Subcutaneous adipose tissue (tissue), 4 donors: ENCODE results near the gene MYOZ1. TPM values are rescaled to one million over a fixed set of nuclear protein-coding genes. Genes with fewer than 3 reads are reported as not detected.

Experiments
- CTCF ChIP-seq: fragments of 450-650 bp; IDR thresholded peaks from one replicate; pipeline ENCODE4 v1.5.1; 2016; ENCODE audit warnings: low read depth, mild to moderate bottlenecking, control low read depth, antibody characterized with exemption, moderate library complexity
- total RNA-seq, 4 donors: library from RNA; depleted of rRNA; stranded (reverse); fragments of >200 nt; gene quantifications; one replicate each; pipeline ENCODE4 v1.1.0, GENCODE V29; 2016

Gene MYOZ1
- total RNA-seq, 4 donors from 2014 or later, result 0.44 to 4.9 TPM; not detected in 2

- TF ChIP-seq CTCF, result no peak
Measured at GRCh38 chr10:73601486-73601921, 39.8 kb downstream of the MYOZ1 start.

- no peak for TF ChIP-seq CTCF
Measured at GRCh38 chr10:73597346-73597745, 43.9 kb downstream of the MYOZ1 start.

GRCh38 chr10:73593812-73594211 is 47.5 kb downstream of the MYOZ1 start:
- no peak for TF ChIP-seq CTCF

GRCh38 chr10:73593110-73593509 is 48.2 kb downstream of the MYOZ1 start:
- TF ChIP-seq CTCF, result no peak

GRCh38 chr10:73591935-73592699 is 49.2 kb downstream of the MYOZ1 start:
- no peak for TF ChIP-seq CTCF

- no peak for TF ChIP-seq CTCF
Measured at GRCh38 chr10:73590881-73591799, 50.1 kb downstream of the MYOZ1 start, which contains the start of gene USP54. Gene USP54, minus strand, starts transcription at chr10:73591342. Its CDS starts 15,684 bp downstream, at chr10:73575658.
